Midbrain (tissue), 1 donor: ENCODE data around the gene ABCA4.

ENCODE experiments used
- DNase-seq: peaks from one replicate; lab custom pipeline; 2025; lab: John Stamatoyannopoulos, UW

ABCA4 gene

DNA sequence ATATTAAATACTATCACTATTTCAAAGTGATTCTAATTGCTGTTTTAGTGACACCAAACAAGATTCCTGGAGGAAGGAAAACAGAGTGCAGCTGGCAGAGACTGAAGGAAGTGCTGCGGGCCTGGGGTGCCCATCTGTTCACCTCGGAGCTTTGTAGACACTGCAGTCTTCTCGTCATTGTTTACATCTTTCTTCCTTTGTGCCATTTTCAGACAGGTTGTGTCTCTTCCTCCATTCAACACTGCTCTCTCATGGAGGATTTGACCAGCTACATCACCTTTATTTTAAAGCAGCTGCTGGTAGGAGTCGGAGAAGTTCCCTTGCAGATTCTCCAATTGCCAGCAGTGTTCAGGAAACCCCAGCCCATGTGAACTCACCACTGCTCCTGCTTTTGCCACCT lies 37.3 kb downstream of the ABCA4 start:
- DNase-seq: no peak

DNA sequence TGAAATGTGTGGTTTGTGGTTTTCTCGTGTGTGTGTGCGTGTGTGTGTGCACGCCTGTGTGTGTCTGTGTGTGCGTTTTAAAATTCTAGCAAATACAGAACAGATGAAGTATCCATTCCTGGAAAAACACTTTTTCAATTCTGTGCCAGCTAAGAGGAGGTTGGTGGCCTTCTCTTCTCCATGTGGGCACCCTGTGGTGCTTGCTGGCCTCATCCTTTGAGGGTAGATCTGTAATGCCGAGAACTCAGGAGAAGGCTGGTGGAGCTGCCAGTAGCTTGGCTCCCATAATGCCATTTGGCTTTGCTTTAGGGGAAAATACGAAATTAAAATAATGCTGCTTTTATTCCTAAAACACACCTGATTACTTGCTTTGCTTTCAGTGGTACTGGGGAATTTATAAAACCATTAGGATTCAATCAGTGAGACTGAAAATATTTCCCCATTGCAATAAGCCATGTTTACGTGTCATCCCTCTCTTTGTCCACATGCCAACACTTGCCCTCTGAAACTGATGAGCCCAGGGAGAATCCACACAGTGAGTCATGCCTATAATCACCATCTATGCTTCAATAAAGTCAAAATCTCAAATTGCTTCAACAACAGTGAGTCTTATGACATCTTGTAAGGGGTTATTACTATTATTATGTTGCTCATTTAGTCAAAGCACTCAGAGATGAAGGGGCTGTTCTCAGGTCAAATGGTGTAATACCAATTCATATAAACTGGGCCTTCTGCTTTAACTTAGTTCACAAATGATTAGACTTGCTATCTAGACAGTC lies 39.2 kb downstream of the ABCA4 start:
- DNase-seq: no peak

- no peak for DNase-seq
Measured at GRCh38 chr1:94079989-94080388, 41.0 kb downstream of the ABCA4 start.

GRCh38 chr1:94079080-94079940 lies 41.6 kb downstream of the ABCA4 start:
- DNase-seq: no peak

GRCh38 chr1:94072840-94073522 lies 48.0 kb downstream of the ABCA4 start:
- no peak for DNase-seq

DNA sequence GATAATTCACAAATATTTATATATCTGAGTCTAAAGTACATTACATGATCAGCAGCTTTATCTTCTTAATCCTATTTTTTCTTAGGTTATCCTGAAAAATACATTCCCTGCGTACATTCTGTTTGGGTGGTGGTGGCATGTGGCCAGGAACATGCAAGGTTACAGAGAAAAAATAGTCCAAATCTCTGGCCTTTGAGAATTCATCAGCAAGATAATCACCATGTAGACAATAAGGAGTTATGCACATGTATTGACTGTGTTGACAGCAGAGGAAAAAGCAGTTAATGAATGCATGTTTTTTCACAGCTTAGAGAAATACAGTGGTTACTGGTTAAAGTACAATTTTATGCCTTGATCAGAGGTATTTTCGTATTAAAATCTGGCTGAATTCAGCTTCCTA lies 49.0 kb downstream of the ABCA4 start:
- no peak for DNase-seq

GRCh38 chr1:94071391-94071790 lies 49.6 kb downstream of the ABCA4 start:
- no peak for DNase-seq

- no peak for DNase-seq
Measured at GRCh38 chr1:94070865-94071264, 50.1 kb downstream of the ABCA4 start.

- no peak for DNase-seq
Measured at GRCh38 chr1:94069919-94070285, 51.0 kb downstream of the ABCA4 start.

GRCh38 chr1:94068999-94069918 lies 51.7 kb downstream of the ABCA4 start:
- DNase-seq: no peak

GRCh38 chr1:94068096-94068998 lies 52.6 kb downstream of the ABCA4 start:
- peak; percentile 15 for DNase-seq

- DNase-seq: no peak
Measured at GRCh38 chr1:94067196-94067595, 53.8 kb downstream of the ABCA4 start.

GRCh38 chr1:94063379-94063778 lies 57.6 kb downstream of the ABCA4 start:
- no peak for DNase-seq

DNA sequence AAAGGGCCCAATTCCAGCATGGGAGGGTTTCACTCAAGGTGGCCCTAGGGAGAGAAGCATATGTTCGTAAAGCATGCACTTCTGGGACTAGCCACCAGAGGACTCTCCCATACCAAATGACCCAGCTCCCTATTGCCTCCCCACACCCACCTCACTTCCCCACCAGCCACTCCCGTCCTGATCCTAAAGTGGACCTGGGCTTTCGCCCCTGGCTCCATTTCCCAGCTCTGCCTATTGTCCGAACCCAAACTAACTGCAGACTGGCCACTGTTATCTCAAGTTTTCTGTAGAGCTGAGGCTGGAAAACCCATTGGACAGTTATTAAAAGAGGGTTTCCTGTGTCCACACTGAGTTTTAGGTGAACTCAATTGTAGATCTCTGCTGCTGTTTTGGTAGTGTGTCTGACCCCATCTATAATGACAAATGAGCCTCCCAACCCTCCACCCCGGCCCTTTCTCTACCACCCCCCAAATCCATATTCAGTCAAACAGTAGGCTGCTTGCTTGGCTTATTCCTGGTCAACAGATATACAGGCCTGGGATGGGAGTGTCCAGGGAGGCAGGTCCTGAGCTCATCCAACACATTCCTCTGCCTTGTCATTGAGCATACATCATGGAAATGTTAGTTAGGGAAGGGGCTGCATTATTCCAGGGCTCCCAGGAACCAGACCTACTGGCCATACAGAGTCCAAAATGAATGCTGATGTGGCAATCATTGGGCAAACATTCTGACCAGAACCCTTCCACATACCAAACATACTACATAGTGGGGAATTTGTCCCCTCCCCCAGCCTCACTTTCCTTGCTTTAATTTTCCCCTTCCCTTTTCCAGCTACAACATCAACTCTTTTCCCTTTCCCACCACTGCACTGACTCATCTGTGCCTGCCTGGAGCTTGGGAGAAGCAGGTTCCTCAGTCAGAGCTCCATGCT lies 59.2 kb downstream of the ABCA4 start:
- DNase-seq: peak; percentile 68

DNA sequence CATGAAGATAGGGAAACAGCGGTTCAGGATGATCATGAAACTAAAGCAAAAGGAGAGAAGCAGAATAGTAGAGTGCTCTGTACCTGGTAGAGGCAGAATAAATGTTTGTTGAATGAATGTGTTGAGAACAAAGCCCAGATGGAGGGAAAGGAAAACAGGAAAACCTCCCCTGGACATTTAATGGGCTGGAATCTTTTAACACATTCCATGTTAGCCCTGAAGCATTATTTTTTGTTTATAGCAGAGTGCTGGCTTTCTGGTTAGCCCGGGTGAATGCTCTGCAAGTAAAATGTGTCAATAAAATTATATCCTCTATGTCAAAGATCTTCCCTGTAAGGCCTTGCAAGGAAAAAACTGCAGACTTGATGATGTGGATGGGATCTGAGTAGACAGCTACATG lies 60.2 kb downstream of the ABCA4 start:
- DNase-seq: no peak

DNA sequence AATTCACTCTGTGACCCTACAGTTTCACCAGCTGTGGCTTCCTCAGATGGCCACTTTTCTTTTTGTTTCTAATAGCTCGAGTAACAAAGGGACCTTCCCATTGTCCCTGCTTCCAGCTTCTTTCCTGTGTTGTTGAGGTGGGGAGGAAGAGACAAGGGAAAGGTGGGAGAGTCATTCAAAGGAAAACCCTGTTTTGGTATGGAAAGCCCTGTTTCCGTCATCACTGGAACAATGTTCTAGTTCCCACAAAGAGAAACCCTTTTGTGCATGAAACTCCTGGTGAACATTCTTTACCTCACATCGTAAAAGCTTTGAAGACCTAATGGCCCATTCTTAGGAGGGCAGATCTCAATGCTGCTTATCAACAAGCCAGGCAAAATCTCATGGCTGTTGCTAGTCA lies 62.2 kb downstream of the ABCA4 start:
- no peak for DNase-seq

GRCh38 chr1:94056996-94057395 lies 64.0 kb downstream of the ABCA4 start:
- no peak for DNase-seq

DNA sequence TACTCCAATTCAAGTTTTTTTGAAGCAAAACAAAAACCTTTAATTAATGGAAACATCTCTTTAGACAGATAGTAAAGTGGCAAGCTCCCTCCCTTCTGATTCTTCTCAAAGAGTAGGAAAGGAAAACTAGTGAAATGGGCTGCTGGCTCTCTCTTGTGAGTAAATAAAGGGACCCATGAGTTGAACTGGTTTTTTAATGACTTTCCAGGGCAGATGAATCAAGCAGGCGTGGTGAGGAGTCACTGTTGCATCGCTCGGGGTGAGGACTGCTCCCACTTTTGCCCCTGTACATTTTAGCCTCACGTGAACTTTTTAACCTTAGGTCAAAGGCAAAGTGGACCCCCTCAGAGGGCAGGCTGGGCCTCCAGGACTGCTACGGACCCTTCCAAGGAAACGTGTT lies 64.8 kb downstream of the ABCA4 start:
- no peak for DNase-seq

DNA sequence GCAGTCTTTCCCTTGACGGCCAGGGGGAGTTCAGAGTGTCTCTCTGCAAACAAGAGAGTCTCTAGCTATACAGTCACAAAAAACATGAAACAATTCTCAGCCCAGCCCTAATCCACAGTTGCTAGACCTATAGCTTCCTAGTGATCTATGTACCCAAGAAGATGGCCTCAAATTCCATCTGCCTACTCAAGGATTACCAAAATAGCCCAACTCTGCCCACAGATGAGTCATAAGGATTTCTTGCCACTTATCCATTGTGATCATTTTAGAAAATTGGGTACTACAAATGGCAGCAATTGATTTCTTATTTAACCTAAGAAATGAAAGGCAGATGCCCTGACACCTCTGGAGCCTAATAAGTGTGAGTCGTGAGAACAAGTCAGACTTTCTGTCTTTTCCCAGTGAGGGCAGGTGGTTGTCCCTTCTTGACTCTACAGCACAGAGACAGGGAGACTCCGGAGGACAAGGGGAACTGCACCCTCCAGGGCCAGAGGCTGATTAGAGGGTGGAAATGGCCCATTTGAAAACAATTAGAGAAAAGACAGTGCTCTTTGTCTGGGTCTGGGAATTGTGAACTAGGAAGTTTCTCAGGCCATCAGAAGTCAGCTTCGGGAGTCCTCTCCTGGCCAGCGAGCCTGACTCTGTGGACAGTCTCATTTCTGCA lies 65.4 kb downstream of the ABCA4 start:
- DNase-seq: no peak
